Transverse colon (tissue), 4 donors: Measurements from ENCODE around the gene BIRC6. TPM values are rescaled to one million over a fixed set of nuclear protein-coding genes. Genes with fewer than 3 reads are reported as not detected.

Experiments used
- DNase-seq: peaks from one replicate; pipeline ENCODE4 v3.0.0-alpha.2; 2019
- H3K27ac ChIP-seq, 4 donors: fragments of 200-600 bp; sonication (generic); 2 replicates each; pipeline ENCODE4 v1.5.1; 2016 to 2018; ENCODE audit warnings: inconsistent platforms in 4 of 4
- H3K27me3 ChIP-seq: fragments of 200-600 bp; sonication (generic); 2 replicates; pipeline ENCODE4 v1.5.1; 2017; ENCODE audit warnings: inconsistent platforms
- H3K36me3 ChIP-seq, 4 donors: fragments of 200-600 bp; sonication (generic); 2 replicates each; pipeline ENCODE4 v1.5.1; 2017 to 2019; ENCODE audit warnings: inconsistent platforms in 4 of 4
- H3K4me1 ChIP-seq, 4 donors: fragments of 200-600 bp; sonication (generic); 2 replicates each; pipeline ENCODE4 v1.5.1; 2017 to 2020; ENCODE audit warnings: inconsistent platforms in 4 of 4
- H3K4me3 ChIP-seq, 4 donors: fragments of 200-600 bp; sonication (generic); 1 replicate in 1 of 4; 2 replicates in 3 of 4; pipeline versions ENCODE4 v1.5.1 to v1.6.1; 2017 to 2019; ENCODE audit warnings: inconsistent platforms in 4 of 4
- H3K9me3 ChIP-seq, 2 donors: fragments of 200-600 bp; sonication (generic); 2 replicates each; pipeline ENCODE4 v1.5.1; 2017 to 2019; ENCODE audit warnings: inconsistent platforms in 2 of 2
- CTCF ChIP-seq, 5 experiments: fragments of 200-600 bp in 3 of 5; fragments of 450-650 bp in 2 of 5; sonication (generic) in 3 of 5; IDR thresholded peaks; 1 replicate in 2 of 5; 2 replicates in 3 of 5; pipeline ENCODE4 v1.5.1; 2016 to 2017; ENCODE audit warnings: antibody characterized with exemption in 5 of 5, inconsistent platforms in 3 of 5, mild to moderate bottlenecking in 2 of 5, moderate library complexity in 1 of 5
- EP300 ChIP-seq: sonication (generic); formaldehyde crosslinking; IDR thresholded peaks from one replicate; pipeline ENCODE4 v1.6.1; 2017; ENCODE audit warnings: antibody characterized with exemption, low read depth
- POLR2A ChIP-seq: fragments of 450-650 bp; IDR thresholded peaks from one replicate; pipeline ENCODE4 v1.6.1; 2016; ENCODE audit warnings: antibody characterized with exemption, mild to moderate bottlenecking, moderate library complexity
- POLR2AphosphoS5 ChIP-seq, 3 donors: sonication (generic); formaldehyde crosslinking; IDR thresholded peaks; one replicate each; pipeline ENCODE4 v1.6.1; 2016; ENCODE audit warnings: antibody characterized with exemption in 3 of 3
- WGBS, 2 donors: methylation state at CpG; one replicate each; pipeline ENCODE4 v1.1.5; 2018; ENCODE audit warnings: low coverage in 1 of 2; 5-methylcytosine and 5-hydroxymethylcytosine counted together
- in situ Hi-C, 4 donors: fragments of 200-750 bp; cut with MboI; loops; one replicate each; pipeline versions ENCODE4 v1.15.0 to v1.15.1; 2017; ENCODE audit warnings: low sequenced_read_pairs in 3 of 4, low pct_ligation_motif_present in 1 of 4, low pct_unique_long_range_greater_than_20kb in 1 of 4
- intact Hi-C: fragments of 100-400 bp; cut with DNase I; formaldehyde crosslinking; loops from one replicate; pipeline ENCODE4 v1.15.1; 2023; ENCODE audit warnings: low total_unique reads
- total RNA-seq, 4 donors: library from RNA; depleted of rRNA; stranded (reverse); fragments of >200 nt; gene quantifications; one replicate each; pipeline ENCODE4 v1.1.0, GENCODE V29; 2016

Gene BIRC6
- total RNA-seq, 4 donors from 2014 or later, result 131 to 337 (median 219) TPM

DNA sequence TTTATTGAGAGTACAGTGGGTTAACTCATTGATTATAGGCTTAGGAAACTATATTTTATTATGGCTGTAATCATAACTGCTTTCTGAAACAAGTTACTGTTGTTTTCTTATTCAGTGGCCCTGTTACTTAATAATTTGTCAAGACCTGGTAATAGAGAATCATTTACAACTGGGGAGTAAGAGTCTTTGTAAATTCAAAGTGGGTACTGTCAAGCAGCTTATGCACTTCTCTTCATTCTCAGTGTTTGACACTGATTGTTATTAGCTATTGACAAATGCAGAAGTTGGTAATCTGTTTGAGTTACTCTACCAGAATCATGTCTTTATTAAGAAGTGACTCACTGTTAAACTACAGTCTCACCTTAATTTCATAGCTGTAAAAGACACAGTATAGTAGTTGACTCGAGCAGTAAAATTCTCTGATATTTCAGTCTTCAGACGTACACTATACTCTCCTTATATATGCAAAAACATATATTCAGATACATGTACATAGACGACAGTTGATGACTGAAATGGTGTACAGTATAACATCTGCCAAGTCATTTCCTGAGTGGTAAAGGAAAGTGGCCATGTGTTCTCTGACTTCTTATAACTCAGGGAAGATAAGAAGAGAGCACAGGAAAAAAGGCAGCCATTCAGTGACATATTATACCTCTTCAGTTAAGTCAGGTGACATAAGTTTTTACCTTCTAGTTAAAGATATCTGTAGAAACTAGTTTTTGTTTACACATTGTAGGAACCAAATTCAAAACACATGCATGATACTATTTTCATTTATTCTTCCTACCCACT is 235.0 kb downstream of the BIRC6 start:
- H3K36me3 ChIP-seq, result peaks cover 0 to 14% (median 2%) of the 10 kb centered on the region in 4 donors
- WGBS, 2 donors, result 48 to 58% methylated on average over 3 of the region's 3 CpGs
- in situ Hi-C loops, result no loop called here
- no peaks in the 10 kb centered on the region for H3K9me3 ChIP-seq
- H3K27ac ChIP-seq, result no peak overlapping the region
- DNase-seq, result no peak
- TF ChIP-seq POLR2AphosphoS5 (IDR thresholded peaks at IDR 0.05) (no peak), POLR2A (no peak), CTCF (IDR thresholded peaks at IDR 0.05) (no peak), EP300 (no peak)
- intact Hi-C loops, result no loop called here
- H3K27me3 ChIP-seq, result no peaks in the 10 kb centered on the region
- H3K4me1 ChIP-seq, result no peaks in the 10 kb centered on the region
- no peak overlapping the region for H3K4me3 ChIP-seq

DNA sequence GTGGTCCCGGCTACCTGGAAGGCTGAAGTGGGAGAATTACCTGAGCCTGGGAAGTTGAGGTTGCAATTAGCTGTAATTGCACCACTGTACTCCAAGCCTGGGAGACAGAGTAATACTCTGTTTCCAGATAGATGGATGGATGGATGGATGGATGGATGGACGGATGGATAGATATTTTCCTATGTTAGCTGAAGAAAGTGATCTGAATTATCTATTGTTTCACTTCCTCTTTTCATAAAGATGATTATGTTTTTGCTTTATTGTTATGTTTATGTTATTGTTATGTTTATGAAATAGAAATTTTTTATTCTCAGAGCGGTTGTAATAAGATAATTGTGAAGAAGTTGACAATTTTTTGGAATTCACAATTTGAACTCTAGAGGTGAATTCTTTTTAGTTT is 237.8 kb downstream of the BIRC6 start:
- DNase-seq, result no peak
- intact Hi-C loops (no loop called here), in situ Hi-C loops (no loop called here)
- Histone ChIP-seq H3K27ac (no peak overlapping the region), H3K4me1 (no peaks in the 10 kb centered on the region), H3K9me3 (no peaks in the 10 kb centered on the region), H3K4me3 (no peak overlapping the region), H3K27me3 (no peaks in the 10 kb centered on the region), H3K36me3 (peaks cover 0 to 26% (median 10%) of the 10 kb centered on the region in 4 donors)
- 89 to 91% methylated on average over 2 to 3 of the region's 3 CpGs for WGBS, 2 donors
- no peak for TF ChIP-seq EP300
- no peak for TF ChIP-seq CTCF (IDR thresholded peaks at IDR 0.05)
- no peak for TF ChIP-seq POLR2AphosphoS5 (IDR thresholded peaks at IDR 0.05)
- TF ChIP-seq POLR2A, result no peak

DNA sequence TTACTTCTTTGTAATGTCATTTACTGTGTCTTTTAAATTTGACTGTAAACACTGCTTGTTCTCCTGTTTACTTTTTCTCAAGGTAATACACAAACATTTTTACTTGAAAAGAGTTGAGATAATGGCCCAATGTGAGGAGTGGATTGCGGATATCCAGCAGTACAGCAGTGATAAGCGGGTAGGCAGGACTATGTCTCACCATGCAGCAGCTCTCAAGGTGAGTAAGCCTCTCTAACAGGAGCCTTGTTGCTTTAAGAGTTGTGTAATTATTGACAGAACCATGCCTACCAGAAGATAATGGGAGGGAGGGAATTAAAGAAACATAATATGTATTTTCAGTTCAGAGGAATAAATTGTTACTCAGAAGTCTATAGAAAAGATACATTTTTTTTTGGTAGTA is 254.5 kb downstream of the BIRC6 start:
- Histone ChIP-seq H3K36me3 (peaks cover 0 to 58% (median 27%) of the 10 kb centered on the region in 4 donors), H3K4me1 (no peaks in the 10 kb centered on the region), H3K27ac (no peak overlapping the region), H3K9me3 (no peaks in the 10 kb centered on the region), H3K27me3 (no peaks in the 10 kb centered on the region), H3K4me3 (no peak overlapping the region)
- intact Hi-C loops, result no loop called here
- in situ Hi-C loops, result no loop called here
- no peak for DNase-seq
- 92% methylated on average over 2 of the region's 2 CpGs; no CpG with 5 or more reads in 1 of the 2 donors for WGBS, 2 donors
- no peak for TF ChIP-seq POLR2AphosphoS5 (IDR thresholded peaks at IDR 0.05)
- no peak for TF ChIP-seq CTCF (IDR thresholded peaks at IDR 0.05)
- TF ChIP-seq EP300, result no peak
- no peak for TF ChIP-seq POLR2A

- Histone ChIP-seq H3K27me3 (no peaks in the 10 kb centered on the region), H3K27ac (no peak overlapping the region), H3K4me1 (no peaks in the 10 kb centered on the region), H3K36me3 (peaks cover 0 to 58% (median 27%) of the 10 kb centered on the region in 4 donors), H3K9me3 (no peaks in the 10 kb centered on the region), H3K4me3 (no peak overlapping the region)
- in situ Hi-C loops (no loop called here), intact Hi-C loops (no loop called here)
- TF ChIP-seq EP300 (no peak), POLR2A (no peak), POLR2AphosphoS5 (IDR thresholded peaks at IDR 0.05) (no peak), CTCF (IDR thresholded peaks at IDR 0.05) (no peak)
- DNase-seq, result no peak
- WGBS, 2 donors, result 65% methylated on average over 1 of the region's 1 CpG; no CpG with 5 or more reads in 1 of the 2 donors
Measured at GRCh38 chr2:32611771-32612170, 254.9 kb downstream of the BIRC6 start.
